ENCODE results near the gene PCDHB10.

DNA sequence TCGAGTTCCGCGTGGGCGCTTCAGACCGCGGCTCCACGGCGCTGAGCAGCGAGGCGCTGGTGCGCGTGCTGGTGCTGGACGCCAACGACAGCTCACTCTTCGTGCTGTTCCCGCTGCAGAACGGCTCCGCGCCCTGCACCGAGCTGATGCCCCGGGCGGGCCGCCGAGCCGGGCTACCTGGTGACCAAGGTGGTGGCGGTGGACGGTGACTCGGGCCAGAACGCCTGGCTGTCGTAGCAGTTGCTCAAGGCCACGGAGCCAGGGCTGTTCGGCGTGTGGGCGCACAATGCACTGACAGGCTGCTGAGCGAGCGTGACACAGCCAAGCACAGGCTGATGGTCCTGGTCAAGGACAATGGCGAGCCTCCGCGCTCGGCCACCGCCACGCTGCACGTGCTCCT, 49.3 kb downstream of the PCDHB10 start:
- TF ChIP-seq, protein P1, sequence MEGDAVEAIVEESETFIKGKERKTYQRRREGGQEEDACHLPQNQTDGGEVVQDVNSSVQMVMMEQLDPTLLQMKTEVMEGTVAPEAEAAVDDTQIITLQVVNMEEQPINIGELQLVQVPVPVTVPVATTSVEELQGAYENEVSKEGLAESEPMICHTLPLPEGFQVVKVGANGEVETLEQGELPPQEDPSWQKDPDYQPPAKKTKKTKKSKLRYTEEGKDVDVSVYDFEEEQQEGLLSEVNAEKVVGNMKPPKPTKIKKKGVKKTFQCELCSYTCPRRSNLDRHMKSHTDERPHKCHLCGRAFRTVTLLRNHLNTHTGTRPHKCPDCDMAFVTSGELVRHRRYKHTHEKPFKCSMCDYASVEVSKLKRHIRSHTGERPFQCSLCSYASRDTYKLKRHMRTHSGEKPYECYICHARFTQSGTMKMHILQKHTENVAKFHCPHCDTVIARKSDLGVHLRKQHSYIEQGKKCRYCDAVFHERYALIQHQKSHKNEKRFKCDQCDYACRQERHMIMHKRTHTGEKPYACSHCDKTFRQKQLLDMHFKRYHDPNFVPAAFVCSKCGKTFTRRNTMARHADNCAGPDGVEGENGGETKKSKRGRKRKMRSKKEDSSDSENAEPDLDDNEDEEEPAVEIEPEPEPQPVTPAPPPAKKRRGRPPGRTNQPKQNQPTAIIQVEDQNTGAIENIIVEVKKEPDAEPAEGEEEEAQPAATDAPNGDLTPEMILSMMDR (conservative IDR thresholded peaks at IDR 0.05; ENCODE audit: low read length) = no peak
- TF ChIP-seq EZH2phosphoT487 (IDR thresholded peaks at IDR 0.05; ENCODE audit: borderline replicate concordance, low read depth, low read length) = no peak

All from OCI-LY7 (cell line).